ENCODE data around the gene COL13A1. TPM values are rescaled to one million over a fixed set of nuclear protein-coding genes. Genes with fewer than 3 reads are reported as not detected.
A peak's percentile ranks its signal among the peaks of the same experiment; 100 is the strongest.

COL13A1 gene
- total and polyA plus RNA-seq, 10 donors, result 4.1 to 16.1 (median 9.5) TPM

DNA sequence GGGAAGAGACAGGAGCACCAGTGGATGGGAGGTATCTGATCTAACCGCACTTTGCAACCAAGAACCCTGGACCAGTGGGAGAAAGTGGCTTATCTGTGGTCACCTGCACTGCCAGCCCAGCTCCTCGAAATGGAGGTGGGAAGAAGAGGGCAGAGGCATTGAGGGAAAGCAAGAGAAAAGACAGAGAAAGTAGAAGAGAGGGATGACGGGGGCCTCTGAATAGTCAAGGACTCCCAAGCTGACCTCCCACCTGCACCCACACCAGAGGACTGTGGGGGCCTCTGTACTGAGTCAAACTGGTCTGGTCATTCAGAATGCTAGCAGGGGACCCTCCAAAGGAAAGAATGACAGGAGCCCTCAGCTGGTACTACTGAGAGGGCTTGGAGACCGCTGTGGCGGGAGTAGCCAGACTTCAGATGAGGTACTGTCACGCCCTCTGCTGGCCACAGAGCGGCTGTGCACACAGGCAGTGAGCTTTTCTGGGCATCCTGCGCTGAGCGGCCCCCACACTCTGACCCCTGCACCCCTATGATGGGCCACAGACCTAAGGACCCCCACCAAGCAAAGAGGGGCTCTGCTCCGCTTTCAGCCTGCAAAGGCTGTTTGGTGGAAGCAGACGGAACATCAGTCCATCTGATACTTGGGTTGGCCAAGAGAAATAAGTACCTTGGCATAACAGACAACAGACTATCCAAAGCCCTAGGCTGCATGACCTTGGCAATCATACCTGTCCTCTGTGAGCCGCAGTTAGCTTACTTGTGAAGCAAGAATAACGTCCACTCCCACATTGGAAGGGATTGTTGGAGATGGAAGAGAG lies 112.9 kb downstream of the COL13A1 start:
- Histone ChIP-seq H3K27ac (no peak overlapping the region), H3K4me1 (peaks cover 4 to 39% (median 26%) of the 10 kb centered on the region in 6 donors), H3K9me3 (no peaks in the 10 kb centered on the region), H3K36me3 (no peaks in the 10 kb centered on the region), H3K4me3 (no peak overlapping the region), H3K27me3 (replicated peaks in 1 of 7) (peaks cover 0 to 48% (median 0%) of the 10 kb centered on the region in 7 donors)
- DNase-seq, result peak; percentile 85
- TF ChIP-seq POLR2A (IDR thresholded peaks at IDR 0.05) (no peak), POLR2AphosphoS5 (IDR thresholded peaks at IDR 0.05) (peak in 1 of 3 donors; percentile 19)
- TF ChIP-seq, protein P1, sequence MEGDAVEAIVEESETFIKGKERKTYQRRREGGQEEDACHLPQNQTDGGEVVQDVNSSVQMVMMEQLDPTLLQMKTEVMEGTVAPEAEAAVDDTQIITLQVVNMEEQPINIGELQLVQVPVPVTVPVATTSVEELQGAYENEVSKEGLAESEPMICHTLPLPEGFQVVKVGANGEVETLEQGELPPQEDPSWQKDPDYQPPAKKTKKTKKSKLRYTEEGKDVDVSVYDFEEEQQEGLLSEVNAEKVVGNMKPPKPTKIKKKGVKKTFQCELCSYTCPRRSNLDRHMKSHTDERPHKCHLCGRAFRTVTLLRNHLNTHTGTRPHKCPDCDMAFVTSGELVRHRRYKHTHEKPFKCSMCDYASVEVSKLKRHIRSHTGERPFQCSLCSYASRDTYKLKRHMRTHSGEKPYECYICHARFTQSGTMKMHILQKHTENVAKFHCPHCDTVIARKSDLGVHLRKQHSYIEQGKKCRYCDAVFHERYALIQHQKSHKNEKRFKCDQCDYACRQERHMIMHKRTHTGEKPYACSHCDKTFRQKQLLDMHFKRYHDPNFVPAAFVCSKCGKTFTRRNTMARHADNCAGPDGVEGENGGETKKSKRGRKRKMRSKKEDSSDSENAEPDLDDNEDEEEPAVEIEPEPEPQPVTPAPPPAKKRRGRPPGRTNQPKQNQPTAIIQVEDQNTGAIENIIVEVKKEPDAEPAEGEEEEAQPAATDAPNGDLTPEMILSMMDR (IDR thresholded peaks at IDR 0.05 in 8 of 11, conservative IDR thresholded peaks at IDR 0.05 in 3 of 11), result peak; percentile 56 to 93 (median 85)
- intact Hi-C loops (cut with DNase I; ENCODE audit: low total_unique reads), result loop anchor here (10.0 kb wide), 2 partner anchors 110 to 270 kb away; partner anchors contain the start of gene COL13A1
- WGBS, 5 donors, result 28 to 36% (median 30%) methylated on average over 11 to 13 of the region's 13 CpGs

DNA sequence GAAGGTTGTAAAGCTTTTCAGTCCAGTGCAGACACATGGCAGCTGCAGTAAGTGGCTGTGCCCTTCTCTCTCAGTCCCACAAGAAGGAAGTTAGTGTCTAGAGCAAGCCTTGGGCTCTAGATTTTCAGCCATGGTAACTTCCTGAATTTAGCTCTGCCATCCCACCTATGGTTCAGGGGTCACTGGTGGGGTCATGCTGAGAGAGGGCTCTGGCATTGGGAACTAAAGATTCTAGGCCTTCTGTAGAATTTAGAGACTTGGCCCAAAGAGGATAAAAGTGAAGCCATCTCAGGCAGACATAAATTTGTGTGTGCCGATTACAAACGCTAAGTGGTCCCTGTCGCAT lies 113.5 kb downstream of the COL13A1 start:
- Histone ChIP-seq H3K9me3 (no peaks in the 10 kb centered on the region), H3K36me3 (no peaks in the 10 kb centered on the region), H3K4me3 (no peak overlapping the region), H3K27me3 (replicated peaks in 1 of 7) (peaks cover 0 to 48% (median 0%) of the 10 kb centered on the region in 7 donors), H3K27ac (no peak overlapping the region), H3K4me1 (peaks cover 4 to 39% (median 26%) of the 10 kb centered on the region in 6 donors)
- 85 to 100% (median 97%) methylated on average over 3 of the region's 3 CpGs for WGBS, 5 donors
- intact Hi-C loops (cut with DNase I; ENCODE audit: low total_unique reads), result loop anchor here (10.0 kb wide), 2 partner anchors 110 to 270 kb away; partner anchors contain the start of gene COL13A1
- TF ChIP-seq, protein P1 (IDR thresholded peaks at IDR 0.05 in 8 of 11, conservative IDR thresholded peaks at IDR 0.05 in 3 of 11), result no peak
- TF ChIP-seq POLR2AphosphoS5 (IDR thresholded peaks at IDR 0.05) (no peak), POLR2A (IDR thresholded peaks at IDR 0.05) (no peak)
- DNase-seq, result no peak

DNA sequence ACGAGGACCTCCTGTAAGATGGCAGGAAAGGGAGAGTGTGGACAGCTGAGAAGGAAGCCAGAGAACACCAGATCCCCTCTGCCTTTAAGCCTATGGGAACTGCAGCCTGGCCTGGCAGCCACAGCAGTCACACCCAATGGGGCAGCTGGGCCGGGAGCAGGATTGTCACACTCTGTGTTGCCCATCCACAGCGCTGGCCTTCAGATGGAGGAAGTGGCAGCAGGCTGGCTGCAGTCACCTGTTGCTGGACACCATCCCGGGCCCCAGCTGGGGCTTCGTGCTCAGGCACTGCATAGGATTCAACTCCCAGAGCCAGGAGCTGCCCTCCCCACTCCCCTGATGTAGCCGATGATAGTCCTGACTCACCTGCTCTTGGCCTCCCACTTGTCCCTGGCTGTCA lies 114.4 kb downstream of the COL13A1 start:
- no peak for TF ChIP-seq POLR2AphosphoS5 (IDR thresholded peaks at IDR 0.05)
- TF ChIP-seq POLR2A (IDR thresholded peaks at IDR 0.05), result no peak
- TF ChIP-seq, protein P1 (IDR thresholded peaks at IDR 0.05 in 8 of 11, conservative IDR thresholded peaks at IDR 0.05 in 3 of 11), result no peak
- no peak overlapping the region for H3K4me3 ChIP-seq
- peaks cover 0 to 55% (median 0%) of the 10 kb centered on the region in 7 donors for H3K27me3 ChIP-seq (replicated peaks in 1 of 7)
- intact Hi-C loops (cut with DNase I; ENCODE audit: low total_unique reads), result loop anchor here (10.0 kb wide), 2 partner anchors 111 to 271 kb away; partner anchors contain the start of gene COL13A1
- WGBS, 5 donors, result 66 to 73% (median 71%) methylated on average over 4 to 6 of the region's 6 CpGs
- DNase-seq, result no peak
- no peak overlapping the region for H3K27ac ChIP-seq
- no peaks in the 10 kb centered on the region for H3K36me3 ChIP-seq
- H3K4me1 ChIP-seq, result peaks cover 4 to 37% (median 25%) of the 10 kb centered on the region in 6 donors
- H3K9me3 ChIP-seq, result no peaks in the 10 kb centered on the region

DNA sequence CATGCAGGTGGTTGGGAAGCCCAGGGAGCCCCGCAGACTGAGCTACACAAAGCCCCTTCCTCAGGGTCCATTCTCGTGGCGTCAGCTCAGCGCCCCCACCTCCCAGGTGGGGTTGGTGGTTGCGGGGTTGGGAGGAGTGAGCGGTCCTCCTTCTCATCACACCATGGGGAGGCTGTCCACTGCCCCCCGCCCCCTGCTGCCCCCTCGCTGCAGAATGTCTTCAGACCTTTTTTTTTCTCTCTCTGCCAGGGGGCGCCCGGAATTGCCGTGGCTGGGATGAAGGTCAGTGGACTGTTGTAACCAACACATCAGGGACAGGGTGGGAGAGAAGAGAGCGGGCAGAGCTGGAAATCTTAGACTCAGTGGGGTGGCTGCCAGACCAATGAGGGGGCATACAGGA lies 116.3 kb downstream of the COL13A1 start:
- TF ChIP-seq POLR2AphosphoS5 (IDR thresholded peaks at IDR 0.05) (no peak), POLR2A (IDR thresholded peaks at IDR 0.05) (no peak)
- TF ChIP-seq, protein P1 (IDR thresholded peaks at IDR 0.05 in 8 of 11, conservative IDR thresholded peaks at IDR 0.05 in 3 of 11), result no peak
- Histone ChIP-seq H3K4me1 (peaks cover 0 to 18% (median 9%) of the 10 kb centered on the region in 6 donors), H3K4me3 (no peak overlapping the region), H3K9me3 (no peaks in the 10 kb centered on the region), H3K27ac (no peak overlapping the region), H3K27me3 (replicated peaks in 1 of 7) (peaks cover 0 to 55% (median 0%) of the 10 kb centered on the region in 7 donors), H3K36me3 (no peaks in the 10 kb centered on the region)
- no peak for DNase-seq
- intact Hi-C loops (cut with DNase I; ENCODE audit: low total_unique reads), result loop anchor here (10.0 kb wide), 2 partner anchors 113 to 273 kb away; partner anchors contain the start of gene COL13A1
- WGBS, 5 donors, result 55 to 70% (median 65%) methylated on average over 12 of the region's 12 CpGs
